Measurements from ENCODE around the gene OSBPL9. TPM values are rescaled to one million over a fixed set of nuclear protein-coding genes. Genes with fewer than 3 reads are reported as not detected.

The OSBPL9 gene
- total and polyA plus RNA-seq, 9 of the 15 experiments (the other 6 are each of a cell fraction or from before 2014, with no cell fraction given) = 43.9 to 217 (median 170) TPM

DNA sequence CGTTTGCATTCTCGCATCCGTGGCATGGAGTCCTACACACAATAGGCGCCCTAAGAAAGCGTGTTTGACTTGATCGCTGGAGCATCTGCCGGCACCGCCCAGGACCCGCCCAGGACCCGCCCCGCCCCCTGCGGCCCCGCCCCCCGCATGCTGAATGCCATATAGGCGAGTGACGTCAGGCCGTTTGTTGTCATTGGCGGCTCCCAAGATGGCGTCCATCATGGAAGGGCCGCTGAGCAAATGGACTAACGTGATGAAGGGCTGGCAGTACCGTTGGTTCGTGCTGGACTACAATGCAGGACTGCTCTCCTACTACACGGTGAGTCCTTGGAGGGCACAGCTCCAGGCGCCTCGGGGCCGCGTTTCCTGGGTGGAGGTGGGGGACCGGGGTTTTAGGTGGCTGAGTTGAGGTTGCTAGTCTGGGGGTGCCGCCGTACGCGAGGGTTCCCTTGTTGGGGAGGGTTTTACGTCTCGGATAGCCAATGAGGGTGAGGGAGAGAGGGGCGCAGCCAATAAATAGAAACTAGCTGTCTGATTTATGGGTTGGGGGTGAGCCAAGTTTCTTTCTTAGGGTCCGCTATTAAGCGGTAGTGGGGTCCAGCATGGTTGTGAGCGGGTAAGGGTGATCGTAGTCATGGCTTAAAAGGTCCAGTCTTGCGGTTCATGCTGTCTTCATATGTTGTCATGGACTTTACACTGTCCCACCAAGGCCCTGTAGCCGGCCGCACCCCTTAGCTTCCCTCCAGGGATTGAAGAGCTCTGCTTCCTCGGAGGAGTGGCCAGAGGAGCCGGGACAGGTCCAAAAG is at the start of gene OSBPL9 (continued):
- TF ChIP-seq, protein P1, sequence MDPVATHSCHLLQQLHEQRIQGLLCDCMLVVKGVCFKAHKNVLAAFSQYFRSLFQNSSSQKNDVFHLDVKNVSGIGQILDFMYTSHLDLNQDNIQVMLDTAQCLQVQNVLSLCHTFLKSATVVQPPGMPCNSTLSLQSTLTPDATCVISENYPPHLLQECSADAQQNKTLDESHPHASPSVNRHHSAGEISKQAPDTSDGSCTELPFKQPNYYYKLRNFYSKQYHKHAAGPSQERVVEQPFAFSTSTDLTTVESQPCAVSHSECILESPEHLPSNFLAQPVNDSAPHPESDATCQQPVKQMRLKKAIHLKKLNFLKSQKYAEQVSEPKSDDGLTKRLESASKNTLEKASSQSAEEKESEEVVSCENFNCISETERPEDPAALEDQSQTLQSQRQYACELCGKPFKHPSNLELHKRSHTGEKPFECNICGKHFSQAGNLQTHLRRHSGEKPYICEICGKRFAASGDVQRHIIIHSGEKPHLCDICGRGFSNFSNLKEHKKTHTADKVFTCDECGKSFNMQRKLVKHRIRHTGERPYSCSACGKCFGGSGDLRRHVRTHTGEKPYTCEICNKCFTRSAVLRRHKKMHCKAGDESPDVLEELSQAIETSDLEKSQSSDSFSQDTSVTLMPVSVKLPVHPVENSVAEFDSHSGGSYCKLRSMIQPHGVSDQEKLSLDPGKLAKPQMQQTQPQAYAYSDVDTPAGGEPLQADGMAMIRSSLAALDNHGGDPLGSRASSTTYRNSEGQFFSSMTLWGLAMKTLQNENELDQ (CRISPR knock-in tag; IDR thresholded peaks at IDR 0.05; ENCODE audit: borderline replicate concordance) = 0 out of 2 replicates have a peak, but pooled peaks have one; percentile 38
- TF ChIP-seq, protein P2, sequence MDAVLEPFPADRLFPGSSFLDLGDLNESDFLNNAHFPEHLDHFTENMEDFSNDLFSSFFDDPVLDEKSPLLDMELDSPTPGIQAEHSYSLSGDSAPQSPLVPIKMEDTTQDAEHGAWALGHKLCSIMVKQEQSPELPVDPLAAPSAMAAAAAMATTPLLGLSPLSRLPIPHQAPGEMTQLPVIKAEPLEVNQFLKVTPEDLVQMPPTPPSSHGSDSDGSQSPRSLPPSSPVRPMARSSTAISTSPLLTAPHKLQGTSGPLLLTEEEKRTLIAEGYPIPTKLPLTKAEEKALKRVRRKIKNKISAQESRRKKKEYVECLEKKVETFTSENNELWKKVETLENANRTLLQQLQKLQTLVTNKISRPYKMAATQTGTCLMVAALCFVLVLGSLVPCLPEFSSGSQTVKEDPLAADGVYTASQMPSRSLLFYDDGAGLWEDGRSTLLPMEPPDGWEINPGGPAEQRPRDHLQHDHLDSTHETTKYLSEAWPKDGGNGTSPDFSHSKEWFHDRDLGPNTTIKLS (IDR thresholded peaks at IDR 0.05; ENCODE audit: borderline replicate concordance, low read depth) = peak; percentile 41; the same call in 1 of the 2 replicates
- no peak for TF ChIP-seq HIVEP1 (CRISPR knock-in tag; IDR thresholded peaks at IDR 0.05)
- TF ChIP-seq SMARCB1 (IDR thresholded peaks at IDR 0.05; ENCODE audit: insufficient read length, low read depth) = no peak
- TF ChIP-seq RBFOX2 (IDR thresholded peaks at IDR 0.05; ENCODE audit: low read depth, low read length) = peak; percentile 88
- TF ChIP-seq, protein P3, sequence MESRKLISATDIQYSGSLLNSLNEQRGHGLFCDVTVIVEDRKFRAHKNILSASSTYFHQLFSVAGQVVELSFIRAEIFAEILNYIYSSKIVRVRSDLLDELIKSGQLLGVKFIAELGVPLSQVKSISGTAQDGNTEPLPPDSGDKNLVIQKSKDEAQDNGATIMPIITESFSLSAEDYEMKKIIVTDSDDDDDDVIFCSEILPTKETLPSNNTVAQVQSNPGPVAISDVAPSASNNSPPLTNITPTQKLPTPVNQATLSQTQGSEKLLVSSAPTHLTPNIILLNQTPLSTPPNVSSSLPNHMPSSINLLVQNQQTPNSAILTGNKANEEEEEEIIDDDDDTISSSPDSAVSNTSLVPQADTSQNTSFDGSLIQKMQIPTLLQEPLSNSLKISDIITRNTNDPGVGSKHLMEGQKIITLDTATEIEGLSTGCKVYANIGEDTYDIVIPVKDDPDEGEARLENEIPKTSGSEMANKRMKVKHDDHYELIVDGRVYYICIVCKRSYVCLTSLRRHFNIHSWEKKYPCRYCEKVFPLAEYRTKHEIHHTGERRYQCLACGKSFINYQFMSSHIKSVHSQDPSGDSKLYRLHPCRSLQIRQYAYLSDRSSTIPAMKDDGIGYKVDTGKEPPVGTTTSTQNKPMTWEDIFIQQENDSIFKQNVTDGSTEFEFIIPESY (CRISPR knock-in tag; IDR thresholded peaks at IDR 0.05) = peak; percentile 37; the same call in 1 of the 2 replicates
- no peak for TF ChIP-seq NELFE (IDR thresholded peaks at IDR 0.05; ENCODE audit: insufficient read depth, insufficient read length)
- peak; percentile 83 for TF ChIP-seq RBM25 (IDR thresholded peaks at IDR 0.05; ENCODE audit: low read depth, low read length, severe bottlenecking)
- peak; percentile 64; the same call in 1 of the 2 replicates for TF ChIP-seq CTBP1 (IDR thresholded peaks at IDR 0.05; ENCODE audit: borderline replicate concordance)
- peak; percentile 85 for TF ChIP-seq FOS (IDR thresholded peaks at IDR 0.05; ENCODE audit: extremely low read depth, insufficient read length)
- TF ChIP-seq ESRRA (IDR thresholded peaks at IDR 0.05; ENCODE audit: borderline replicate concordance, low read depth) = no peak
- TF ChIP-seq ZNF766 (CRISPR knock-in tag; conservative IDR thresholded peaks at IDR 0.05) = peak; percentile 77
- no peak for TF ChIP-seq ILK (tag; IDR thresholded peaks at IDR 0.05; ENCODE audit: borderline replicate concordance, low read depth)
- peak; percentile 93 for TF ChIP-seq KDM5B (IDR thresholded peaks at IDR 0.05; ENCODE audit: insufficient replicate concordance, low read depth, low read length)
- TF ChIP-seq RAD51 (IDR thresholded peaks at IDR 0.05; ENCODE audit: borderline replicate concordance, low read depth) = no peak
- TF ChIP-seq, protein P4, sequence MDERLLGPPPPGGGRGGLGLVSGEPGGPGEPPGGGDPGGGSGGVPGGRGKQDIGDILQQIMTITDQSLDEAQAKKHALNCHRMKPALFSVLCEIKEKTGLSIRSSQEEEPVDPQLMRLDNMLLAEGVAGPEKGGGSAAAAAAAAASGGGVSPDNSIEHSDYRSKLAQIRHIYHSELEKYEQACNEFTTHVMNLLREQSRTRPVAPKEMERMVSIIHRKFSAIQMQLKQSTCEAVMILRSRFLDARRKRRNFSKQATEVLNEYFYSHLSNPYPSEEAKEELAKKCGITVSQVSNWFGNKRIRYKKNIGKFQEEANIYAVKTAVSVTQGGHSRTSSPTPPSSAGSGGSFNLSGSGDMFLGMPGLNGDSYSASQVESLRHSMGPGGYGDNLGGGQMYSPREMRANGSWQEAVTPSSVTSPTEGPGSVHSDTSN (CRISPR knock-in tag; IDR thresholded peaks at IDR 0.05; ENCODE audit: low read depth) = no peak; the same call in 1 of the 2 replicates
- TF ChIP-seq, protein P4 (tag; conservative IDR thresholded peaks at IDR 0.05; ENCODE audit: low read depth) = peak; percentile 98
- no peak for TF ChIP-seq SMARCC2 (IDR thresholded peaks at IDR 0.05; ENCODE audit: low read depth)
